ENCODE data around the gene NEDD4L.
"Not testable (repeated sequence)": the region's sequence is repeated elsewhere in the genome, so short reads cannot be mapped to it uniquely, and the experiment has no call there.

The NEDD4L gene

GRCh38 chr18:58419587-58420199 lies 375.7 kb downstream of the NEDD4L start:
- POLR2A ChIA-PET (ENCODE audit: low non-redundant PET), result no interaction called here
- TF ChIP-seq, protein P1, sequence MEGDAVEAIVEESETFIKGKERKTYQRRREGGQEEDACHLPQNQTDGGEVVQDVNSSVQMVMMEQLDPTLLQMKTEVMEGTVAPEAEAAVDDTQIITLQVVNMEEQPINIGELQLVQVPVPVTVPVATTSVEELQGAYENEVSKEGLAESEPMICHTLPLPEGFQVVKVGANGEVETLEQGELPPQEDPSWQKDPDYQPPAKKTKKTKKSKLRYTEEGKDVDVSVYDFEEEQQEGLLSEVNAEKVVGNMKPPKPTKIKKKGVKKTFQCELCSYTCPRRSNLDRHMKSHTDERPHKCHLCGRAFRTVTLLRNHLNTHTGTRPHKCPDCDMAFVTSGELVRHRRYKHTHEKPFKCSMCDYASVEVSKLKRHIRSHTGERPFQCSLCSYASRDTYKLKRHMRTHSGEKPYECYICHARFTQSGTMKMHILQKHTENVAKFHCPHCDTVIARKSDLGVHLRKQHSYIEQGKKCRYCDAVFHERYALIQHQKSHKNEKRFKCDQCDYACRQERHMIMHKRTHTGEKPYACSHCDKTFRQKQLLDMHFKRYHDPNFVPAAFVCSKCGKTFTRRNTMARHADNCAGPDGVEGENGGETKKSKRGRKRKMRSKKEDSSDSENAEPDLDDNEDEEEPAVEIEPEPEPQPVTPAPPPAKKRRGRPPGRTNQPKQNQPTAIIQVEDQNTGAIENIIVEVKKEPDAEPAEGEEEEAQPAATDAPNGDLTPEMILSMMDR (conservative IDR thresholded peaks at IDR 0.05; ENCODE audit: low read depth), result no peak
- no peak overlapping the region for H3K27ac ChIP-seq
- CTCF ChIA-PET, result no interaction called here
- DNase-seq (ENCODE audit: low spot score), result no peak

GRCh38 chr18:58426611-58427010 lies 382.6 kb downstream of the NEDD4L start:
- ChIA-PET POLR2A (ENCODE audit: low non-redundant PET) (no interaction called here), CTCF (no interaction called here)
- H3K27ac ChIP-seq, result no peak overlapping the region
- DNase-seq (ENCODE audit: low spot score), result no peak
- TF ChIP-seq, protein P1 (conservative IDR thresholded peaks at IDR 0.05; ENCODE audit: low read depth), result no peak

DNA sequence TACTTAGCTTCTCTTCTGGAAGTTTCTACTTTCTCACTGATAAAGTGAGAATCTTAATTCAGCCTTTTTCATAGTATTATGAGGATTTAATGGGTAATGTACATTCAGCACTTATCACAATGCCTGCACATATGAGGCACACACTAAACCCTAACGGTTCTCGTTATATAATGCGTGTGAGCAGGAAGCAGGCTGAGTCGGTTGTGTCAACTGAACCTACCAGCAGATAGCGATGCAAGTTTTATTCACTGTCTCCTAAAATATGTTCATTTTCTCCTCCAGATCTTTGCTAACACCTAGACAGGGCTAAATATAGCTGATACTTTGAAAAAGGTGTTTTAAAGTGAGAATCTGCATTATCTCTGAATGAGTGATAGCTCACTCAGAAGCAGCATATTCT lies 383.3 kb downstream of the NEDD4L start:
- ChIA-PET CTCF (no interaction called here), POLR2A (ENCODE audit: low non-redundant PET) (no interaction called here)
- TF ChIP-seq, protein P1 (conservative IDR thresholded peaks at IDR 0.05; ENCODE audit: low read depth), result no peak
- no peak overlapping the region for H3K27ac ChIP-seq
- no peak for DNase-seq (ENCODE audit: low spot score)

DNA sequence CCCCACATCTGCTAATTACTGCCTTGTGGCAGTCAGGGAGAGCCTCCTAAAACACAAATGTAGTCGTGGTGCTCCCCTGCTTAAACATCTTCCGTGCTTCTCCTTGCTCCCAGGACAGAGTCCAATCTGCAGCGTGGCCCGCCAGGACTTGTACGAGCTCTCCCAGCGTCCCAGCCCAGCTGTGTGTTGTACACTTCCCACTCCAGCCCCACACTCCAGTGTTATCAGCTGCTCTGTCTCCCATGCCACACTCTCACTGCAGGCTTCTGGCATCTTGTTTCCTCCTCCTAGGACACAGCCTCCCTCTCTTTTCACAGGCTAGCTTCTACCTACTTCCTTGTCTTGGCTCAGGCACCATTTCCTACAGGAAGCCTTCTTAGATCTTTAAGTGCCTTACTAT lies 385.4 kb downstream of the NEDD4L start:
- DNase-seq (ENCODE audit: low spot score), result no peak
- ChIA-PET POLR2A (ENCODE audit: low non-redundant PET) (no interaction called here), CTCF (no interaction called here)
- H3K27ac ChIP-seq, result no peak overlapping the region
- TF ChIP-seq, protein P1 (conservative IDR thresholded peaks at IDR 0.05; ENCODE audit: low read depth), result no peak

DNA sequence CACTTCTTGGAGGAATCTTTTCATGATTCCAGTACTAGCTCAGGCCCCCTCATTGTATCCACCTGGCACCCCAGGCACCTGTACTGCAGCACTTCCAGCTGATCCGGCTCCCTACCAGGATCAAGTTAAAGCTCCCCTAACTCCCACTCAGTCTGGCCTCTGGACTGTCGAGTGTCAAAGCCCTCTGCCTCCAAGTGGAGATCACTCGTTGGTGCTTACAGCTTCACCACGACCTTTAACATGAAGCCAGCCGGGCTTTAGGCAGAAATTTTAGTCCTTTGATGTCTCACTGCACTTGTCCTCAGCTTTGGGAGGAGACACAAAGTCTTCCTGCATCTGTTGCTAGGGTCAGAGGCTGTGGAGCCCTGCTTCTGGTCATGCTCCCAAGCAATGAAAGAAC lies 387.2 kb downstream of the NEDD4L start:
- ChIA-PET POLR2A (ENCODE audit: low non-redundant PET) (no interaction called here), CTCF (no interaction called here)
- DNase-seq (ENCODE audit: low spot score), result no peak
- TF ChIP-seq, protein P1 (conservative IDR thresholded peaks at IDR 0.05; ENCODE audit: low read depth), result no peak
- H3K27ac ChIP-seq, result no peak overlapping the region

GRCh38 chr18:58432050-58432727 lies 388.2 kb downstream of the NEDD4L start:
- ChIA-PET POLR2A (ENCODE audit: low non-redundant PET) (no interaction called here), CTCF (no interaction called here)
- no peak for DNase-seq (ENCODE audit: low spot score)
- no peak overlapping the region for H3K27ac ChIP-seq
- TF ChIP-seq, protein P1 (conservative IDR thresholded peaks at IDR 0.05; ENCODE audit: low read depth), result no peak

GRCh38 chr18:58435221-58436005 lies 391.4 kb downstream of the NEDD4L start:
- H3K27ac ChIP-seq; POLR2A ChIA-PET (ENCODE audit: low non-redundant PET); CTCF ChIA-PET; DNase-seq (ENCODE audit: low spot score): not testable (repeated sequence)
